GM12878 (cell line): ENCODE measurements around the gene GALNT12. TPM values are rescaled to one million over a fixed set of nuclear protein-coding genes. Genes with fewer than 3 reads are reported as not detected.

Experiments
- ATAC-seq: fragments of 200-7000 bp; cut with Tn5 transposase; 3 replicates; pipeline ENCODE4 v1.9.1; 2020; ENCODE audit warnings: mild to moderate bottlenecking, moderate library complexity
- BruUV-seq: library from RNA; stranded (reverse); fragments of 400-500 nt; replicated peaks from 2 replicates; lab custom pipeline; 2021; lab: Mats Ljungman, UMichigan
- CTCF ChIA-PET: fragments of 300-600 bp; sonication (Branson Sonifier 250); formaldehyde crosslinking; extraction: SDS; loops from one replicate; lab custom pipeline; 2021; ENCODE audit warnings: inconsistent platforms; lab: Yijun Ruan, JAX
- POLR2A ChIA-PET: fragments of 350-600 bp; formaldehyde crosslinking; extraction: SDS; loops from one replicate; lab custom pipeline; 2021; ENCODE audit warnings: inconsistent platforms; lab: Charles Lee
- RAD21 ChIA-PET: fragments of 300-600 bp; sonication (Branson Sonifier 250); formaldehyde crosslinking; loops from one replicate; lab custom pipeline; 2023; ENCODE audit warnings: antibody characterized with exemption; ENCODE audit not compliant: unreplicated experiment; lab: Charles Lee
- SMC1A ChIA-PET: fragments of 300-600 bp; sonication (Branson Sonifier 250); formaldehyde crosslinking; loops from one replicate; lab custom pipeline; 2023; ENCODE audit not compliant: unreplicated experiment, uncharacterized antibody; lab: Charles Lee
- DNase-seq: peaks from one replicate; pipeline ENCODE4 v3.0.0-alpha.2; 2011; ENCODE audit warnings: low read depth, low spot score
- FAIRE-seq: peaks from 3 replicates; lab custom pipeline; 2011; peaks lifted over from hg19 to GRCh38; lab: Jason Lieb, UNC
- H2AFZ ChIP-seq: 2 replicates; pipeline ENCODE4 v1.6.0; 2011; ENCODE audit warnings: low read depth, low read length, control low read depth; ENCODE audit not compliant: control insufficient read depth
- H3K27ac ChIP-seq: 2 replicates; pipeline ENCODE4 v1.5.1; 2011; ENCODE audit warnings: control low read depth; ENCODE audit not compliant: control insufficient read depth, insufficient read depth
- H3K27me3 ChIP-seq, 2 experiments: replicated peaks in 1 of 2; 2 replicates each; pipeline versions ENCODE4 v1.6.0 to v1.6.1; 2011; ENCODE audit warnings: low read length in 1 of 2; ENCODE audit not compliant: control insufficient read depth in 2 of 2, insufficient read depth in 2 of 2
- H3K36me3 ChIP-seq, 2 experiments: 2 replicates each; pipeline ENCODE4 v1.5.1; 2011; ENCODE audit warnings: low read length in 1 of 2; ENCODE audit not compliant: control insufficient read depth in 2 of 2, insufficient read depth in 2 of 2
- H3K4me1 ChIP-seq: 2 replicates; pipeline ENCODE4 v1.6.1; 2011; ENCODE audit warnings: mild to moderate bottlenecking, low read length, moderate library complexity, mixed read lengths; ENCODE audit not compliant: control insufficient read depth, insufficient read depth
- H3K4me2 ChIP-seq: 2 replicates; pipeline ENCODE4 v1.6.0; 2011; ENCODE audit warnings: control low read depth; ENCODE audit not compliant: control insufficient read depth, insufficient read depth
- H3K4me3 ChIP-seq: fragments of 200-600 bp; sonication (generic); 2 replicates; pipeline ENCODE4 v1.5.1; 2016
- H3K79me2 ChIP-seq: 2 replicates; pipeline ENCODE4 v1.6.0; 2011; ENCODE audit warnings: low read length; ENCODE audit not compliant: control insufficient read depth, insufficient read depth
- H3K9ac ChIP-seq: 2 replicates; pipeline ENCODE4 v1.8.0; 2011; ENCODE audit warnings: low read length, control low read depth, mixed read lengths; ENCODE audit not compliant: control insufficient read depth, insufficient read depth
- H3K9me3 ChIP-seq: replicated peaks from 3 replicates; pipeline ENCODE4 v1.5.1; 2011; ENCODE audit warnings: mild to moderate bottlenecking, low read length; ENCODE audit not compliant: control insufficient read depth, insufficient read depth
- H4K20me1 ChIP-seq: 2 replicates; pipeline ENCODE4 v1.6.0; 2011; ENCODE audit not compliant: control insufficient read depth, insufficient read depth
- BACH1 ChIP-seq: fragments of 450-650 bp; IDR thresholded peaks from 2 replicates; pipeline ENCODE4 v1.6.1; 2017; ENCODE audit warnings: mild to moderate bottlenecking, borderline replicate concordance
- CBX5 ChIP-seq: sonication (generic); IDR thresholded peaks from 2 replicates; pipeline ENCODE4 v1.6.1; 2016; ENCODE audit warnings: low read depth, moderate library complexity, mild to moderate bottlenecking, inconsistent platforms
- CUX1 ChIP-seq: IDR thresholded peaks from 2 replicates; pipeline ENCODE4 v1.6.1; 2012; ENCODE audit warnings: improper control_type of control experiment, low read depth, low read length; ENCODE audit not compliant: insufficient replicate concordance
- FOXK2 ChIP-seq: fragments of 450-650 bp; IDR thresholded peaks from 2 replicates; pipeline ENCODE4 v1.6.1; 2017; ENCODE audit warnings: mild to moderate bottlenecking, moderate library complexity
- KAT2A ChIP-seq: conservative IDR thresholded peaks from 2 replicates; pipeline ENCODE4 v1.6.1; 2011; ENCODE audit warnings: low read depth, low read length; ENCODE audit not compliant: control insufficient read depth
- KLF5 ChIP-seq: fragments of 450-650 bp; IDR thresholded peaks from 2 replicates; pipeline ENCODE4 v1.6.1; 2014; ENCODE audit warnings: mild to moderate bottlenecking; ENCODE audit not compliant: partially characterized antibody
- MTA2 ChIP-seq: fragments of 450-650 bp; IDR thresholded peaks from 2 replicates; pipeline ENCODE4 v1.6.1; 2016; ENCODE audit warnings: low read depth, mild to moderate bottlenecking, moderate library complexity
- MYC ChIP-seq: IDR thresholded peaks from 2 replicates; pipeline ENCODE4 v1.6.1; 2011; ENCODE audit warnings: mild to moderate bottlenecking, low read length, moderate library complexity, inconsistent platforms; ENCODE audit not compliant: insufficient read depth, insufficient replicate concordance, insufficient read length, severe bottlenecking
- NR2C1 ChIP-seq: fragments of 450-650 bp; IDR thresholded peaks from 2 replicates; pipeline ENCODE4 v1.6.1; 2017; ENCODE audit warnings: antibody characterized with exemption, mild to moderate bottlenecking, moderate library complexity
- NR2C2 ChIP-seq: IDR thresholded peaks from 2 replicates; pipeline ENCODE4 v1.6.1; 2011; ENCODE audit warnings: borderline replicate concordance, low read depth; ENCODE audit not compliant: control insufficient read depth, insufficient read length
- RAD21 ChIP-seq: IDR thresholded peaks from 2 replicates; pipeline ENCODE4 v1.6.1; 2011; ENCODE audit warnings: mild to moderate bottlenecking, low read depth, low read length, moderate library complexity; ENCODE audit not compliant: insufficient read depth
- SREBF1 ChIP-seq: IDR thresholded peaks from 2 replicates; pipeline ENCODE4 v1.6.1; 2012; ENCODE audit warnings: mild to moderate bottlenecking, low read length
- SUPT20H ChIP-seq: IDR thresholded peaks from 2 replicates; pipeline ENCODE4 v1.6.1; 2011; ENCODE audit warnings: low read depth, mild to moderate bottlenecking, low read length, moderate library complexity, borderline replicate concordance; ENCODE audit not compliant: control insufficient read depth
- TAF1 ChIP-seq: IDR thresholded peaks from 2 replicates; pipeline ENCODE4 v1.6.1; 2011; ENCODE audit warnings: mild to moderate bottlenecking, low read depth, low read length, borderline replicate concordance
- TCF12 ChIP-seq: IDR thresholded peaks from 2 replicates; pipeline ENCODE4 v1.6.1; 2011; ENCODE audit warnings: low read depth, mild to moderate bottlenecking, low read length
- USF2 ChIP-seq: IDR thresholded peaks from 2 replicates; pipeline ENCODE4 v1.6.1; 2011; ENCODE audit warnings: low read depth, low read length, improper control_type of control experiment, borderline replicate concordance
- WGBS: methylation state at CpG from one replicate; pipeline ENCODE4 v1.1.6; 2016; ENCODE audit warnings: low lambda C conversion rate; ENCODE audit not compliant: insufficient replicate concordance, insufficient coverage; ENCODE audit errors: missing lambda C conversion rate; 5-methylcytosine and 5-hydroxymethylcytosine counted together
- in situ Hi-C: fragments of 300-500 bp; cut with MboI; formaldehyde crosslinking; loops from 9 replicates; pipeline ENCODE4 v1.14.3; 2018; ENCODE audit warnings: mixed read lengths
- intact Hi-C: fragments of 100-400 bp; cut with micrococcal nuclease; formaldehyde crosslinking; loops from one replicate; pipeline ENCODE4 v1.14.2; 2022; ENCODE audit not compliant: unreplicated experiment
- polyA plus RNA-seq, 11 experiments: library from polyadenylated mRNA; depleted of rRNA in 4 of 11; unstranded in 6 of 11; stranded (reverse) in 5 of 11; fragments of >200 nt; fragmentation: Nextera tagmentation in 4 of 11; fragmentation: Illumina TruSeq in 1 of 11; extraction: Ambion mirVana in 4 of 11; extraction: Trizol in 1 of 11; gene quantifications; 1 replicate in 1 of 11; 2 replicates in 10 of 11; pipeline versions ENCODE4 v1.2.1 to v1.2.3, GENCODE V29; 2011 to 2016; ENCODE audit warnings: inconsistent platforms in 2 of 11, missing spikeins in 2 of 11, low read depth in 1 of 11
- total RNA-seq, 4 experiments: library from RNA; depleted of rRNA in 3 of 4; stranded (reverse); fragments of >200 nt in 3 of 4; fragmentation: Illumina TruSeq in 1 of 4; extraction: Trizol in 1 of 4; gene quantifications; 2 replicates each; pipeline versions ENCODE4 v1.2.1 to v1.2.3, GENCODE V29; 2013 to 2021

Gene GALNT12
- total and polyA plus RNA-seq, 10 of the 15 experiments (the other 5 are each of a cell fraction or from before 2014, with no cell fraction given), result 0.13 to 5.3 (median 3.2) TPM

- no peak for TF ChIP-seq CUX1
- no peak for TF ChIP-seq TCF12
Observed at GRCh38 chr9:98822661-98823060, 15.2 kb downstream of the GALNT12 start (continued).

GRCh38 chr9:98823666-98824334 lies 16.3 kb downstream of the GALNT12 start:
- Histone ChIP-seq H3K4me1 (no peaks in the 10 kb centered on the region), H3K27me3 (no peaks in the 10 kb centered on the region), H3K9me3 (no peaks in the 10 kb centered on the region), H3K27ac (no peak overlapping the region), H3K36me3 (no peaks in the 10 kb centered on the region), H3K79me2 (no peaks in the 10 kb centered on the region), H2AFZ (no peak overlapping the region), H4K20me1 (no peaks in the 10 kb centered on the region), H3K4me3 (no peak overlapping the region), H3K9ac (no peak overlapping the region), H3K4me2 (no peak overlapping the region)
- in situ Hi-C loops, result no loop called here
- FAIRE-seq, result no peak
- no peak for ATAC-seq
- no peak for DNase-seq
- POLR2A ChIA-PET, result no interaction called here
- 69% methylated on average over 3 of the region's 3 CpGs for WGBS
- intact Hi-C loops, result no loop called here
- no TSS peak for BruUV-seq
- SMC1A ChIA-PET, result no interaction called here
- RAD21 ChIA-PET, result no interaction called here
- CTCF ChIA-PET, result no interaction called here
- TF ChIP-seq SREBF1 (no peak), TAF1 (no peak), SUPT20H (no peak), MYC (no peak), NR2C1 (no peak), NR2C2 (no peak), FOXK2 (no peak), BACH1 (no peak), KLF5 (no peak), MTA2 (no peak), RAD21 (no peak), USF2 (no peak), KAT2A (no peak), CBX5 (no peak)
